HFFc6 (cell line): ENCODE results near the gene SGCG. TPM values are rescaled to one million over a fixed set of nuclear protein-coding genes. Genes with fewer than 3 reads are reported as not detected.

Experiments used
- DNase-seq: peaks from one replicate; pipeline ENCODE4 v3.0.0-alpha.2; 2018
- H3K27ac Mint-ChIP-seq: 2 replicates; pipeline ENCODE4 v1.8.0; 2020; ENCODE audit warnings: mild to moderate bottlenecking, mixed read lengths
- H3K27me3 Mint-ChIP-seq: 2 replicates; pipeline ENCODE4 v1.8.0; 2021; ENCODE audit warnings: mild to moderate bottlenecking, moderate library complexity, mixed read lengths; ENCODE audit not compliant: insufficient read depth
- H3K36me3 Mint-ChIP-seq: 2 replicates; pipeline ENCODE4 v1.8.0; 2021; ENCODE audit warnings: low read depth, mixed read lengths
- H3K4me1 Mint-ChIP-seq: 2 replicates; pipeline ENCODE4 v1.8.0; 2020; ENCODE audit warnings: low read depth, mixed read lengths
- H3K4me3 Mint-ChIP-seq: 2 replicates; pipeline ENCODE4 v1.8.0; 2020; ENCODE audit warnings: mild to moderate bottlenecking, moderate library complexity, mixed read lengths
- H3K9me3 Mint-ChIP-seq: 2 replicates; pipeline ENCODE4 v1.8.0; 2020; ENCODE audit warnings: mild to moderate bottlenecking, mixed read lengths
- total RNA-seq, 6 experiments: library from RNA; stranded (reverse); fragmentation: NEBNext Ultra II Directional; extraction: Animal tissue kit (Norgen Biotek cat#: 25700); gene quantifications; 2 replicates in 1 of 6; 3 replicates in 5 of 6; pipeline ENCODE4 v1.2.3, GENCODE V29; 2021
- TF ChIP-seq, protein P1 (sequence below): fragments of 200-600 bp; sonication (generic); IDR thresholded peaks from 2 replicates; pipeline ENCODE4 v1.5.0; 2021; ENCODE audit warnings: antibody characterized with exemption, mild to moderate bottlenecking

Gene SGCG
- total RNA-seq, 6 experiments from 2014 or later = not detected

DNA sequence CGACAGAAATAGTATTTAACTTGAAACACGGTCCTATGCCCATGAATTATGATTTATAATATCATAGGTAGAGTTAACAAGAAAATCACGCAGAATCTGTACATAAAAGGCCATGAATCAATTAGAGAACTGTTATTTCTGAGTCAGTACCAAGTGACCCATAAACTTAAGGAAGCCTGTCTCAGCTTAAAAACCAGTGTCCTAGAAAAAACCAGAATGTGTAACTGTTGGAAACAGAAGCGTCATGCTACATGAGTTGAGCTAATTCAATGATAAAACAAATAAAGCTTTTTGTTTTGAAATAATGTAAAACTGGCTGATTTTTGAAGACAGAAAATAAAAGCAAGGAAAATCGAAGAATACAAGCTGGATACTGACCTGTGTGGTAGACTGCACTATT is 34.8 kb upstream of the SGCG start:
- H3K27ac Mint-ChIP-seq = no peak overlapping the region
- TF ChIP-seq, protein P1, sequence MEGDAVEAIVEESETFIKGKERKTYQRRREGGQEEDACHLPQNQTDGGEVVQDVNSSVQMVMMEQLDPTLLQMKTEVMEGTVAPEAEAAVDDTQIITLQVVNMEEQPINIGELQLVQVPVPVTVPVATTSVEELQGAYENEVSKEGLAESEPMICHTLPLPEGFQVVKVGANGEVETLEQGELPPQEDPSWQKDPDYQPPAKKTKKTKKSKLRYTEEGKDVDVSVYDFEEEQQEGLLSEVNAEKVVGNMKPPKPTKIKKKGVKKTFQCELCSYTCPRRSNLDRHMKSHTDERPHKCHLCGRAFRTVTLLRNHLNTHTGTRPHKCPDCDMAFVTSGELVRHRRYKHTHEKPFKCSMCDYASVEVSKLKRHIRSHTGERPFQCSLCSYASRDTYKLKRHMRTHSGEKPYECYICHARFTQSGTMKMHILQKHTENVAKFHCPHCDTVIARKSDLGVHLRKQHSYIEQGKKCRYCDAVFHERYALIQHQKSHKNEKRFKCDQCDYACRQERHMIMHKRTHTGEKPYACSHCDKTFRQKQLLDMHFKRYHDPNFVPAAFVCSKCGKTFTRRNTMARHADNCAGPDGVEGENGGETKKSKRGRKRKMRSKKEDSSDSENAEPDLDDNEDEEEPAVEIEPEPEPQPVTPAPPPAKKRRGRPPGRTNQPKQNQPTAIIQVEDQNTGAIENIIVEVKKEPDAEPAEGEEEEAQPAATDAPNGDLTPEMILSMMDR = no peak
- H3K36me3 Mint-ChIP-seq = peaks cover 4% of the 10 kb centered on the region; the same call in 1 of the 2 replicates
- DNase-seq = no peak
- H3K9me3 Mint-ChIP-seq = peaks cover 5% of the 10 kb centered on the region; the same call in 1 of the 2 replicates
- no peak overlapping the region for H3K4me3 Mint-ChIP-seq
- no peaks in the 10 kb centered on the region; the same call in none of the 2 replicates for H3K27me3 Mint-ChIP-seq
- peaks cover 11% of the 10 kb centered on the region for H3K4me1 Mint-ChIP-seq

DNA sequence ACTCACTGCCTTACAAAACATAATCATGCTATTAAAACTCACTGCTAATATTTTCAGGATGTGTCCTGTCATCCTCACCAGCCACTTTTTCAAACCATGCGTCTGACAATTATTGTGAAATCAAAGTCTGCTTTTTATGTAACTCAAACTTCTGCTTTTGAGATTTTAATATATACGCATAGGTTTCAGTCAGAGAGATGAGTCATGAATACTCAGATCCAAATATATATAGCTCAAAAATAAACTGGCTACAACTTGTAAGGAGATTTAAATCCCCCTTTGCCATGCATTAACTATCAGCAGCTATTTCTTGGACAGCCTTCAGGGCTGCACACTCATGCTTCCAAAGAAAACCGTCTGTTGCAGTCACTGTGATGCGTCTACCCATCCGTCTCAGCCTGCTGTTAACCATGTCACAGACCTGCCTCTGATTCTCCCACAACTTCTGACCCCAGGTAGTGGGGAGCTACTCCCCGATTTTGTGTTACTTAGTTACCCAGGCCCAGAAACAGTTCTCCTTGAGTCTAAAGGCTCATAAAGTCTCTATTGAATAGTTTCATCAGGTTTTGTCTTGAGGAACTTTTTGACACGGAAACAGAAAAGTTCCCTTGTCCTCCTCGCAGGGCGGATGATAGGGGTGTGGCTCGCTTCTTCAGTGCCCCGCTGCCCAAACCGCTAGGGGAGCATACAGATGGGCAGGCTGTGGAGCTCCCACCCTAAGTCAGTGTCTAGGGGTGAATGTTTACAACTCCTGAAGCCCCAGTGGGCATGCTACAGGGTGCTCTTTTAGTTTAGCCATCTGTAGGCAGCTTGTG is 33.8 kb upstream of the SGCG start:
- peaks cover 5% of the 10 kb centered on the region; the same call in 1 of the 2 replicates for H3K9me3 Mint-ChIP-seq
- DNase-seq = no peak
- TF ChIP-seq, protein P1 = no peak
- H3K36me3 Mint-ChIP-seq = peaks cover 4% of the 10 kb centered on the region; the same call in 1 of the 2 replicates
- H3K4me1 Mint-ChIP-seq = peaks cover 11% of the 10 kb centered on the region
- H3K27ac Mint-ChIP-seq = no peak overlapping the region
- H3K27me3 Mint-ChIP-seq = no peaks in the 10 kb centered on the region; the same call in none of the 2 replicates
- peak overlapping the region; percentile 14; the same call in 1 of the 2 replicates for H3K4me3 Mint-ChIP-seq

GRCh38 chr13:23147827-23148226 is 33.0 kb upstream of the SGCG start:
- no peak for DNase-seq
- no peak overlapping the region for H3K27ac Mint-ChIP-seq
- H3K36me3 Mint-ChIP-seq = peaks cover 2% of the 10 kb centered on the region; the same call in 1 of the 2 replicates
- H3K4me3 Mint-ChIP-seq = no peak overlapping the region
- H3K27me3 Mint-ChIP-seq = no peaks in the 10 kb centered on the region; the same call in none of the 2 replicates
- peaks cover 11% of the 10 kb centered on the region for H3K4me1 Mint-ChIP-seq
- peaks cover 2% of the 10 kb centered on the region; the same call in 1 of the 2 replicates for H3K9me3 Mint-ChIP-seq
- TF ChIP-seq, protein P1 = no peak

GRCh38 chr13:23157781-23158180 is 23.0 kb upstream of the SGCG start:
- Mint-ChIP-seq H3K4me3 (no peak overlapping the region), H3K9me3 (no peaks in the 10 kb centered on the region), H3K27ac (no peak overlapping the region)

DNA sequence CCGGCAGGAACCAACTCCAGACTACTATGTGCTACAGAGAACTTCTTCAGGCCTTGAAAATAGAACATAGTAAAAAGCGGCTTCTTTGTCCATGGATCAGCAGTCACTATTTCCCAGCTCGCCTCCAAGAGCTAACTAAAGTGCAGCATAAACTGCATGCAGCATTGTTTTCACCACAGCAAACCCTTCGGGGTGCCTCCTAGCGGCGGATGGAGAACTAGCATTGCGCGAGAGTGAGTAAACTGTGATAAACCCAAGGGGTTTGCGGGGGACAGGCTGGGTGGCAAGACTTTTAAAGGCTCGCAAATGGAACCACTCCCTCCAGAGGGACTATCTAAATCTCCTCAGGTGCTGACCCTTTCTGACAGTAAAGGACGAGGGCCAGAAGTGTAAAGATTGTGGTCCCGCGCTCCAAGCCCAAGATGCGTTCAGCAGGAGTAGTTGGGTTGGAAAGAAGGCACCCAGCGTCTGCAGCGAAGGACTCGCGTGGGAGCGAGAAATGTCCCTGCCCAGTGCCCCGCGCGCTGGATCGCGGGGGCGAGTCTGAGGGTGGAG is 21.5 kb upstream of the SGCG start:
- peak; percentile 3 for DNase-seq
- H3K27ac Mint-ChIP-seq = no peak overlapping the region
- H3K9me3 Mint-ChIP-seq = no peaks in the 10 kb centered on the region
- peak overlapping the region; percentile 43; the same call in 1 of the 2 replicates for H3K4me3 Mint-ChIP-seq
- H3K4me1 Mint-ChIP-seq = peaks cover 7% of the 10 kb centered on the region
- H3K27me3 Mint-ChIP-seq = peaks cover 21% of the 10 kb centered on the region
- TF ChIP-seq, protein P1 = peak; percentile 82
- no peaks in the 10 kb centered on the region for H3K36me3 Mint-ChIP-seq

More at GRCh38 chr13:23157781-23158180, 23.0 kb upstream of the SGCG start:
- Mint-ChIP-seq H3K27me3 (peaks cover 23% of the 10 kb centered on the region), H3K36me3 (no peaks in the 10 kb centered on the region), H3K4me1 (peaks cover 7% of the 10 kb centered on the region)
- DNase-seq = no peak
- TF ChIP-seq, protein P1 = no peak
